Nephron (organoid): ENCODE measurements around the gene ZNF215.

Experiments
- H3K27ac Mint-ChIP-seq, 3 experiments: 2 replicates each; pipeline ENCODE4 v1.8.0; 2020; ENCODE audit warnings: mixed read lengths in 3 of 3, mild to moderate bottlenecking in 2 of 3, moderate library complexity in 1 of 3
- H3K27me3 Mint-ChIP-seq: 2 replicates; pipeline ENCODE4 v1.8.0; 2021; ENCODE audit warnings: low read depth, mild to moderate bottlenecking, moderate library complexity, mixed read lengths
- H3K36me3 Mint-ChIP-seq: 2 replicates; pipeline ENCODE4 v1.8.0; 2020; ENCODE audit warnings: low read depth, mixed read lengths
- H3K4me1 Mint-ChIP-seq: 2 replicates; pipeline ENCODE4 v1.8.0; 2020; ENCODE audit warnings: mixed read lengths
- H3K4me3 Mint-ChIP-seq, 3 experiments: 2 replicates each; pipeline ENCODE4 v1.8.0; 2020; ENCODE audit warnings: mild to moderate bottlenecking in 3 of 3, mixed read lengths in 3 of 3, moderate library complexity in 2 of 3
- H3K9me3 Mint-ChIP-seq: 2 replicates; pipeline ENCODE4 v1.8.0; 2020; ENCODE audit warnings: mixed read lengths
- CTCF ChIP-seq, 3 experiments: fragments of 200-600 bp; sonication (generic); IDR thresholded peaks; one replicate each; pipeline ENCODE4 v1.5.0; 2021; ENCODE audit warnings: antibody characterized with exemption in 3 of 3; ENCODE audit not compliant: unreplicated experiment in 3 of 3

Gene ZNF215

GRCh38 chr11:7004482-7004881, 78.3 kb downstream of the ZNF215 start:
- Mint-ChIP-seq H3K27ac (no peak overlapping the region), H3K4me1 (no peaks in the 10 kb centered on the region), H3K9me3 (no peaks in the 10 kb centered on the region), H3K27me3 (no peaks in the 10 kb centered on the region), H3K4me3 (no peak overlapping the region), H3K36me3 (peaks cover 31% of the 10 kb centered on the region)
- TF ChIP-seq CTCF (IDR thresholded peaks at IDR 0.05; ENCODE audit: unreplicated experiment in 3 of 3): no peak
